ENCODE results near the gene TRIM47. TPM values are rescaled to one million over a fixed set of nuclear protein-coding genes. Genes with fewer than 3 reads are reported as not detected.
A peak's percentile ranks its signal among the peaks of the same experiment; 100 is the strongest.
"Not testable (repeated sequence)": the region's sequence is repeated elsewhere in the genome, so short reads cannot be mapped to it uniquely, and the experiment has no call there.

TRIM47 gene
- total RNA-seq, 1 donor from 2014 or later = 21.0 TPM

DNA sequence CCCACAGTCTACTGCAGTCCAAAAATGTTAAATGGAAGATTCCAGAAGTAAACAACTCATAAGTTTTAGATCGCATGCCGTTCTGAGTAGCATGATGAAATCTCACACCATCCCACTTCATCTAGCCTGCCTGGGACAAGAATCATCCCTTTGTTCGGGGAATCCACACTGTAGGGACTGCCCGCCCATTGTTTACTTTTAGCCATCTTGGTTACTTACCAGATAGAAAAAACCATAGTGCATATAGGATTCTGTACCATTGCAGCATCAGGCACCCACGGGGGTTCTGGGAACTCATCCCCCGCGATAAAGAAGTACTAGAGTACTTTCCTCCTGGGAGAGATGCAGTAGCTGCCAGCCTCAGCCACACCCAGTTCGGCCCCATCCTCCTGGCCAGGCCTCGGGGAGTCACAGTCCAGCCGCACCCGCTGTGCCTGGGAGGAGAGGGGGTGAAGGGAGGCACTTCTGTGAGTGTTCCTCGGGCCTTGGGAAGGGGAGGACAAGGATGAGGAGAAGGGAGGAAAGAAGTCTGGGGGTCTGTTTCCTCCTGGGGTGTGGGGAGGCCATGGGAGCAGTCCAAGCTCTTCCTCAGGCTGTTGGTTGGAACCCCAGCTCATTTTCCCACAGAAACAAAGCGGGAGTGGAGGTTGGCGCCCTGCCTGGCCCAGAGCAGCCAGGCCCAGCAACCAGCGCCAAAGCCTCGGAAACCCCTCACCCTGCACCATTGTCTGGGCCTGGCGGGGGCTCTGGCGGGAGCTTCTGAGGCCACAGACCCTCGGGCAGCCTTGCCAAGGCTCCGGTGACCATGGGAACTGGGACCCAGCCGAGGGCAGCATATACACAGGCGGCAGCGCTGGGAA is 8.9 kb downstream of the TRIM47 start:
- intact Hi-C loops (cut with DNase I) = no loop called here
- Histone ChIP-seq H3K27me3 (ENCODE audit: low read depth) (no peaks in the 10 kb centered on the region), H3K4me1 (peaks cover 52% of the 10 kb centered on the region), H3K9me3 (no peaks in the 10 kb centered on the region), H3K36me3 (peaks cover 10% of the 10 kb centered on the region), H3K4me3 (peak overlapping the region; percentile 27), H3K27ac (peak overlapping the region; percentile 83)
- DNase-seq (no peak), ATAC-seq (peak in 1 of 2 donors; percentile 6)
- no peak for TF ChIP-seq CTCF (IDR thresholded peaks at IDR 0.05)

GRCh38 chr17:75868730-75869281 is 9.6 kb downstream of the TRIM47 start:
- H3K4me1 ChIP-seq = peaks cover 52% of the 10 kb centered on the region
- DNase-seq; intact Hi-C loops (cut with DNase I); H3K4me3 ChIP-seq; H3K27me3 ChIP-seq (ENCODE audit: low read depth); ATAC-seq; H3K9me3 ChIP-seq; H3K36me3 ChIP-seq: not testable (repeated sequence)
- H3K27ac ChIP-seq = peak overlapping the region; percentile 83

DNA sequence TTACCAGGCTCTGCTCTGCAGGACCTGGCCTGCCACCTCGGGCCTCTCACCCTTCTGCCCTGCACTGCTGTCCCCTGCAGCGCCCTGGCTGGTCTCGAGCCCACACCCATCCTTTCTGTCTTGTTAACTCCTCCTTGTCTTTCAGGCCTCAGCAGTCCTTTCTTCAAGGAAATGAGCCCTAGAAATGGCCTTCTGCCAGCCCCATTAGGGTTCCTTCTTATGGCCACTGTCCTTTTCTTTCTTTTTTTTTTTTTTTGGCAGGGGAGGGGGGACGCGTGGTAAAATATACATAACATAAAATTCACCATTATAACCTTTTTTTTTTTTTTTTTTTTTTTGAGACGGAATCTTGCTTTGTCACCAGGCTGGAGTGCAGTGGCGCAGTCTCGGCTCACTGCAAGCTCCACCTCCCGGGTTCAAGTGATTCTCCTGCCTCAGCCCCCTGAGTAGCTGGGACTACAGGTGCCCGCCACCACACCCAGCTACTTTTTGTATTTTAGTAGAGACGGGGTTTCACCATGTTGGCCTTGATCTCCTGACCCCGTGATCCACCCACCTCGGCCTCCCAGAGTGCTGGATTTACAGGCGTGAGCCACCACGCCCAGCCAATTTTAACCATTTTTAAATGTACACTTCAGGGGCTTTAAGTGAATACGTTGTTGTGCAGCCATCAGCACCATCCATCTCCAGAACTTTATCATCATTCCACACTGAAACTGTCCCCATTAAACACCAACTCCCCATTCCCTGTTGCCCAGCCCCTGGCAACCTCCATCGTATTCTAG is 12.8 kb downstream of the TRIM47 start:
- intact Hi-C loops (cut with DNase I); H3K4me3 ChIP-seq; DNase-seq; H3K9me3 ChIP-seq; ATAC-seq; H3K36me3 ChIP-seq; H3K27me3 ChIP-seq (ENCODE audit: low read depth): not testable (repeated sequence)
- peak overlapping the region; percentile 65 for H3K27ac ChIP-seq
- H3K4me1 ChIP-seq = peaks cover 36% of the 10 kb centered on the region

DNA sequence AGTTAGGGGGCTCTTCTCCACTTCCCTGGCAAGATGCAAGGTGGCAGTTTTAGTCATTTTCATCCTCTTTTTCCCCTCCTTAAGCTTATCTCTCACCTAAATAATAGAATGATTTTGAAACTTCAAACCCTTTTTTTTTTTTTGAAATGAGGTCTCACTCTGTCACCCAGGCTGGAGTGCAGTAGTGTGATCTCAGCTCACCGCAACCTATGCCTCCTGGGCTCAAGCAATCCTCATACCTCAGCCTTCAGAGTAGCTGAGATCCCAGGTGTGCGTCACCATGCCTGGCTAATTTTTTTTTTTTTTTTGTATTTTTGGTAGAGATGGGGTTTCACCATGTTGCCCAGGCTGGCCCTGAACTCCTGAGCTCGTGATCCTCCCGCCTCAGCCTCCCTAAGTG is 13.5 kb downstream of the TRIM47 start:
- H3K9me3 ChIP-seq; DNase-seq; H3K36me3 ChIP-seq; H3K27me3 ChIP-seq (ENCODE audit: low read depth); H3K4me3 ChIP-seq; intact Hi-C loops (cut with DNase I): not testable (repeated sequence)
- H3K27ac ChIP-seq = peak overlapping the region; percentile 65
- peaks cover 35% of the 10 kb centered on the region for H3K4me1 ChIP-seq
- peak in 1 of 2 donors; percentile 24 for ATAC-seq

- ATAC-seq = peak; percentile 93 to 94
- peak; percentile 64 for DNase-seq
- intact Hi-C loops (cut with DNase I) = no loop called here
Measured at GRCh38 chr17:75864448-75864871, 13.9 kb downstream of the TRIM47 start.

DNA sequence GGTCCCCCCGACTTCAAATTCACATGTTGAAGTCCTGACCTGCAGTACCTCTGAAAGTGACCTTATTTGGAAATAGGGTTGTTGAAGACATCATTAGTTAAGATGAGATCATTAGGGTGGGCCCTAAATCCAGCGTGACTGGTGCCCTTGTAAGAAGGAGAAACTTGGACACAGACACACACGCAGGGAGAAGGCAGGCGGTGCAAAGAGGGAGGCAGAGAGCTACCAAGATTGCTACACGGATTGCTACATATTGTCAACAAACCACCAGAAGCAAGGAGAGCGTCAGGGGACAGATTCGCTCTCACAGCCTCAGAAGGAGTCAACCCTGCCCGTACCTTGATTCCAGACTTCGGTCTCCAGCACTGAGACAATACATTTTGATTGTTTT is 16.5 kb downstream of the TRIM47 start:
- Histone ChIP-seq H3K27me3 (ENCODE audit: low read depth) (no peaks in the 10 kb centered on the region), H3K4me3 (no peak overlapping the region), H3K9me3 (no peaks in the 10 kb centered on the region), H3K27ac (no peak overlapping the region), H3K36me3 (no peaks in the 10 kb centered on the region), H3K4me1 (peaks cover 32% of the 10 kb centered on the region)
- ATAC-seq (no peak), DNase-seq (no peak)
- TF ChIP-seq CTCF (IDR thresholded peaks at IDR 0.05) = no peak
- intact Hi-C loops (cut with DNase I) = no loop called here

More at GRCh38 chr17:75864448-75864871, 13.9 kb downstream of the TRIM47 start:
- Histone ChIP-seq H3K36me3 (no peaks in the 10 kb centered on the region), H3K4me3 (no peak overlapping the region), H3K27me3 (ENCODE audit: low read depth) (no peaks in the 10 kb centered on the region), H3K9me3 (no peaks in the 10 kb centered on the region), H3K4me1 (peaks cover 31% of the 10 kb centered on the region), H3K27ac (peak overlapping the region; percentile 65)
- TF ChIP-seq CTCF (IDR thresholded peaks at IDR 0.05) = no peak

DNA sequence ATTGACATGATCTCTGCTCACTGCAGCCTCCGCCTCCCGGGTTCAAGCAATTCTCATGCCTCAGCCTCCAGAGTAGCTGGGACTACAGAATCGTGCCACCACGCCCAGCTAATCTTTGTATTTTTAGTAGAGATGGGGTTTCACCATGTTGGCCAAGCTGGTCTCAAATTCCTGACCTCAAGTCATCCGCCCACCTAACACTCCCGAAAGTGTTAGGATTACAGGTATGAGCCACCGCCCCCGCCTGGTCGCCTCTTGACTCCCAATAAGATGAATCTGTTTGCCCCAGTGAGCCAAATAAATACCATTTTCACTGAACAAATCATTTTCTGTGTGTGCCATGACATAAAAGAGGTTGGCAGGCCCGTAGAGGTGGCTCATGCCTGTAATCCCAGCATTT is 19.0 kb downstream of the TRIM47 start:
- H3K36me3 ChIP-seq; H3K4me3 ChIP-seq; H3K27me3 ChIP-seq (ENCODE audit: low read depth); DNase-seq; intact Hi-C loops (cut with DNase I); H3K9me3 ChIP-seq; ATAC-seq: not testable (repeated sequence)
- Histone ChIP-seq H3K4me1 (peaks cover 32% of the 10 kb centered on the region), H3K27ac (peak overlapping the region; percentile 73)

All from lower lobe of right lung (tissue), 2 donors.